Effector CD8-positive, alpha-beta T cell (primary cell): ENCODE measurements around the gene APOBEC3F.

Experiments
- DNase-seq: peaks from one replicate; lab custom pipeline; 2025; lab: John Stamatoyannopoulos, UW

Gene APOBEC3F

GRCh38 chr22:39094717-39095389, 54.2 kb downstream of the APOBEC3F start:
- no peak for DNase-seq

- no peak for DNase-seq
These were observed 55.3 kb downstream of the APOBEC3F start for GRCh38 chr22:39095971-39096370.

GRCh38 chr22:39097098-39098020, 56.7 kb downstream of the APOBEC3F start, which contains the start of gene APOBEC3H:
Gene APOBEC3H, plus strand, starts transcription at chr22:39097244. Its CDS starts 3,035 bp downstream, at chr22:39100279.
- no peak for DNase-seq

- DNase-seq: no peak
These were observed 57.4 kb downstream of the APOBEC3F start for GRCh38 chr22:39098026-39098425.

- DNase-seq: no peak
These were observed 57.9 kb downstream of the APOBEC3F start for GRCh38 chr22:39098576-39098975.

GRCh38 chr22:39101226-39101625, 60.6 kb downstream of the APOBEC3F start:
- DNase-seq: no peak

- DNase-seq: no peak
These were observed 62.8 kb downstream of the APOBEC3F start for GRCh38 chr22:39103431-39103830.
